A549 (cell line): ENCODE measurements around the gene DOCK9. TPM values are rescaled to one million over a fixed set of nuclear protein-coding genes. Genes with fewer than 3 reads are reported as not detected.
A peak's percentile ranks its signal among the peaks of the same experiment; 100 is the strongest.

Source experiments
- ATAC-seq, 2 experiments: fragments of 200-7000 bp in 1 of 2; fragments of >200 bp in 1 of 2; cut with Nextera tagmentation in 1 of 2; cut with Tn5 transposase in 1 of 2; 3 replicates each; pipeline versions ENCODE4 v1.8.0 to v1.9.1; 2018 to 2020; ENCODE audit warnings: mild to moderate bottlenecking in 1 of 2, moderate library complexity in 1 of 2
- CTCF ChIA-PET: fragments of 300-600 bp; sonication (Branson Sonifier 250); formaldehyde crosslinking; extraction: SDS; loops from one replicate; lab custom pipeline; 2021; ENCODE audit warnings: antibody characterized with exemption, inconsistent platforms; lab: Yijun Ruan, JAX
- POLR2A ChIA-PET: fragments of 350-600 bp; formaldehyde crosslinking; extraction: SDS; loops from one replicate; lab custom pipeline; 2021; ENCODE audit warnings: antibody characterized with exemption, inconsistent platforms; lab: Yijun Ruan, JAX
- DNase-seq, 2 experiments: peaks; one replicate each; pipeline versions ENCODE4 v3.0.0 to v3.0.0-alpha.2; 2011 to 2016; ENCODE audit warnings: low read depth in 1 of 2, low spot score in 1 of 2
- FAIRE-seq: peaks from 2 replicates; lab custom pipeline; 2011; peaks lifted over from hg19 to GRCh38; lab: Jason Lieb, UNC
- H3K27ac ChIP-seq, 2 experiments: fragments of >200 bp; sonication (Bioruptor Twin); formaldehyde crosslinking; 3 replicates each; pipeline ENCODE4 v1.5.1; 2016 to 2017
- H3K4me1 ChIP-seq: fragments of >200 bp; sonication (Bioruptor Twin); formaldehyde crosslinking; 3 replicates; pipeline ENCODE4 v1.6.1; 2016
- H3K4me2 ChIP-seq: fragments of >200 bp; sonication (Bioruptor Twin); formaldehyde crosslinking; 3 replicates; pipeline ENCODE4 v1.6.1; 2016
- H3K4me3 ChIP-seq: fragments of >200 bp; sonication (Bioruptor Twin); formaldehyde crosslinking; 3 replicates; pipeline ENCODE4 v1.5.1; 2016
- H3K9me3 ChIP-seq: fragments of >200 bp; sonication (Bioruptor Twin); formaldehyde crosslinking; 3 replicates; pipeline ENCODE4 v1.6.1; 2016
- BCL3 ChIP-seq: fragments of >200 bp; sonication (Bioruptor Twin); formaldehyde crosslinking; IDR thresholded peaks from 3 replicates; pipeline ENCODE4 v1.6.1; 2016
- BHLHE40 ChIP-seq: IDR thresholded peaks from 2 replicates; pipeline ENCODE4 v1.6.1; 2012; ENCODE audit warnings: low read depth, low read length, inconsistent platforms
- CEBPB ChIP-seq, 2 experiments: fragments of >200 bp in 1 of 2; sonication (Bioruptor Twin) in 1 of 2; formaldehyde crosslinking in 1 of 2; IDR thresholded peaks; 2 replicates each; pipeline ENCODE4 v1.6.1; 2012 to 2016
- CHD2 ChIP-seq: fragments of 150-350 bp; IDR thresholded peaks from 2 replicates; pipeline ENCODE4 v1.6.1; 2014; ENCODE audit warnings: low read length; ENCODE audit not compliant: partially characterized antibody
- ELK1 ChIP-seq: fragments of 150-350 bp; IDR thresholded peaks from 2 replicates; pipeline ENCODE4 v1.6.1; 2014; ENCODE audit warnings: low read depth, mild to moderate bottlenecking, low read length
- ESRRA ChIP-seq: fragments of 150-350 bp; IDR thresholded peaks from 2 replicates; pipeline ENCODE4 v1.6.1; 2014; ENCODE audit warnings: mild to moderate bottlenecking, low read length, borderline replicate concordance
- FOSL2 ChIP-seq, 2 experiments: fragments of 450-650 bp in 1 of 2; fragments of >200 bp in 1 of 2; sonication (Bioruptor Twin) in 1 of 2; formaldehyde crosslinking; IDR thresholded peaks; 2 replicates each; pipeline versions ENCODE4 v1.5.0 to v1.6.1; 2016 to 2020; ENCODE audit warnings: mild to moderate bottlenecking in 1 of 2, moderate library complexity in 1 of 2
- FOXS1 ChIP-seq: fragments of 250-450 bp; sonication (Bioruptor Pico); IDR thresholded peaks from 2 replicates; pipeline ENCODE4 v1.5.0; 2020; ENCODE audit warnings: mild to moderate bottlenecking, moderate library complexity
- GATA3 ChIP-seq: IDR thresholded peaks from 2 replicates; pipeline ENCODE4 v1.6.1; 2012; ENCODE audit warnings: borderline replicate concordance
- HDAC2 ChIP-seq: fragments of 200-600 bp; sonication (generic); IDR thresholded peaks from 2 replicates; pipeline ENCODE4 v1.6.1; 2016
- HES2 ChIP-seq: fragments of >200 bp; sonication (Bioruptor Twin); formaldehyde crosslinking; IDR thresholded peaks from 2 replicates; pipeline ENCODE4 v1.6.1; 2016
- HMGXB4 ChIP-seq: fragments of 250-450 bp; sonication (Bioruptor Pico); IDR thresholded peaks from 2 replicates; pipeline ENCODE4 v1.5.0; 2021; ENCODE audit warnings: mild to moderate bottlenecking, moderate library complexity, borderline replicate concordance
- HOXA7 ChIP-seq: fragments of 250-450 bp; sonication (Bioruptor Pico); IDR thresholded peaks from 2 replicates; pipeline ENCODE4 v1.5.0; 2020; ENCODE audit warnings: mild to moderate bottlenecking, moderate library complexity
- HOXB5 ChIP-seq: fragments of 250-450 bp; sonication (Bioruptor Pico); IDR thresholded peaks from 2 replicates; pipeline ENCODE4 v1.5.0; 2020; ENCODE audit warnings: mild to moderate bottlenecking, moderate library complexity
- JUN ChIP-seq, 2 experiments: fragments of >200 bp; sonication (Bioruptor Twin); formaldehyde crosslinking; IDR thresholded peaks; 2 replicates in 1 of 2; 3 replicates in 1 of 2; pipeline ENCODE4 v1.6.1; 2016 to 2017
- JUNB ChIP-seq: fragments of >200 bp; sonication (Bioruptor Twin); formaldehyde crosslinking; IDR thresholded peaks from 2 replicates; pipeline ENCODE4 v1.6.1; 2016
- KDM1A ChIP-seq: fragments of 200-600 bp; sonication (generic); IDR thresholded peaks from 2 replicates; pipeline ENCODE4 v1.6.1; 2016; ENCODE audit warnings: low read depth, mild to moderate bottlenecking
- MAZ ChIP-seq: fragments of 150-350 bp; IDR thresholded peaks from 2 replicates; pipeline ENCODE4 v1.6.1; 2014; ENCODE audit warnings: antibody characterized with exemption, low read depth, low read length, borderline replicate concordance
- MYC ChIP-seq: IDR thresholded peaks from 2 replicates; pipeline ENCODE4 v1.6.1; 2012; ENCODE audit warnings: mild to moderate bottlenecking, inconsistent platforms, low read length, improper control_type of control experiment, borderline replicate concordance
- NR3C1 ChIP-seq: fragments of >200 bp; sonication (Bioruptor Twin); formaldehyde crosslinking; IDR thresholded peaks from 3 replicates; pipeline ENCODE4 v1.6.1; 2017
- REST ChIP-seq: fragments of 200-600 bp; sonication (generic); IDR thresholded peaks from 2 replicates; pipeline ENCODE4 v1.6.1; 2016; ENCODE audit warnings: antibody characterized with exemption, mild to moderate bottlenecking, moderate library complexity
- RFX5 ChIP-seq: fragments of 450-650 bp; IDR thresholded peaks from 2 replicates; pipeline ENCODE4 v1.7.1; 2014; ENCODE audit warnings: antibody characterized with exemption, mild to moderate bottlenecking, moderate library complexity
- RNF2 ChIP-seq: fragments of 200-600 bp; sonication (generic); IDR thresholded peaks from 2 replicates; pipeline ENCODE4 v1.6.1; 2016; ENCODE audit warnings: low read depth, mild to moderate bottlenecking, antibody characterized with exemption, moderate library complexity, borderline replicate concordance
- SMC3 ChIP-seq: fragments of >200 bp; sonication (Bioruptor Twin); formaldehyde crosslinking; IDR thresholded peaks from 3 replicates; pipeline ENCODE4 v1.6.1; 2018; ENCODE audit warnings: inconsistent platforms
- TFCP2L1 ChIP-seq: fragments of 250-450 bp; sonication (Bioruptor Pico); IDR thresholded peaks from 2 replicates; pipeline ENCODE4 v1.5.0; 2021; ENCODE audit warnings: mild to moderate bottlenecking
- TP53 ChIP-seq: fragments of 250-450 bp; sonication (Bioruptor Pico); IDR thresholded peaks from 2 replicates; pipeline ENCODE4 v1.5.0; 2021; ENCODE audit warnings: mild to moderate bottlenecking, moderate library complexity
- USF2 ChIP-seq: fragments of 450-650 bp; IDR thresholded peaks from 2 replicates; pipeline ENCODE4 v1.6.1; 2014; ENCODE audit warnings: antibody characterized with exemption
- ZC3H11A ChIP-seq: fragments of 450-650 bp; IDR thresholded peaks from 2 replicates; pipeline ENCODE4 v1.6.1; 2014; ENCODE audit warnings: antibody characterized with exemption, mild to moderate bottlenecking
- ZSCAN20 ChIP-seq: fragments of 250-450 bp; sonication (Bioruptor Pico); IDR thresholded peaks from 2 replicates; pipeline ENCODE4 v1.8.0; 2022; ENCODE audit warnings: mild to moderate bottlenecking, moderate library complexity
- WGBS: methylation state at CpG from one replicate; pipeline ENCODE4 v1.1.6; 2017; ENCODE audit errors: missing lambda C conversion rate; 5-methylcytosine and 5-hydroxymethylcytosine counted together
- polyA plus RNA-seq, 4 experiments: library from polyadenylated mRNA; depleted of rRNA in 3 of 4; stranded (reverse); fragments of >200 nt; fragmentation: RNase III in 1 of 4; extraction: RNeasy Plus Mini Kit Qiagen cat#74134 plus additional on column Dnase treatment in 1 of 4; gene quantifications; 2 replicates in 3 of 4; 3 replicates in 1 of 4; pipeline ENCODE4 v1.2.3, GENCODE V29; 2011 to 2017

DOCK9 gene
- polyA plus RNA-seq, 2 of the 4 experiments (the other 2 are of a cell fraction): 34.0 to 43.9 TPM

- H3K27ac ChIP-seq: peak overlapping the region in 1 of 2 experiments; percentile 39; a peak in 1 of 6 replicates
- H3K4me2 ChIP-seq: peak overlapping the region; percentile 47; the same call in 2 of the 3 replicates
- CTCF ChIA-PET: no interaction called here
- POLR2A ChIA-PET: no interaction called here
- TF ChIP-seq BHLHE40 (no peak), BCL3 (no peak), ESRRA (no peak), REST (no peak), HDAC2 (no peak), JUNB (no peak), NR3C1 (no peak), RFX5 (no peak), KDM1A (no peak), HOXB5 (no peak), CEBPB (IDR thresholded peaks at IDR 0.05) (no peak), FOXS1 (CRISPR knock-in tag) (no peak), SMC3 (no peak), ZSCAN20 (CRISPR knock-in tag) (no peak), FOSL2 (IDR thresholded peaks at IDR 0.05) (no peak), FOSL2 (CRISPR knock-in tag; IDR thresholded peaks at IDR 0.05) (no peak), RNF2 (no peak), GATA3 (no peak), HMGXB4 (CRISPR knock-in tag) (no peak), HES2 (no peak)
- H3K4me3 ChIP-seq: no peak overlapping the region
- no peaks in the 10 kb centered on the region for H3K4me1 ChIP-seq
- WGBS: 66% methylated on average over 15 of the region's 15 CpGs
- DNase-seq: no peak
- no peak for ATAC-seq
- no peak for FAIRE-seq
- no peaks in the 10 kb centered on the region; the same call in 1 of the 3 replicates for H3K9me3 ChIP-seq
Measured at GRCh38 chr13:98761126-98761985, 216.5 kb downstream of the DOCK9 start.

- FAIRE-seq: no peak
- DNase-seq: no peak
- Histone ChIP-seq H3K4me3 (no peak overlapping the region), H3K4me2 (no peak overlapping the region), H3K4me1 (no peaks in the 10 kb centered on the region), H3K27ac (no peak overlapping the region), H3K9me3 (peaks cover 6% of the 10 kb centered on the region; the same call in 2 of the 3 replicates)
- ChIA-PET CTCF (no interaction called here), POLR2A (no interaction called here)
- WGBS: 67% methylated on average over 9 of the region's 9 CpGs
- no peak for ATAC-seq
- TF ChIP-seq ELK1 (no peak), JUN (IDR thresholded peaks at IDR 0.05) (no peak), TP53 (no peak), ZSCAN20 (CRISPR knock-in tag) (no peak), ZC3H11A (no peak), FOXS1 (CRISPR knock-in tag) (no peak), MYC (no peak), CEBPB (IDR thresholded peaks at IDR 0.05) (no peak), USF2 (no peak), HOXB5 (no peak), MAZ (no peak), CHD2 (no peak), HOXA7 (no peak), TFCP2L1 (CRISPR knock-in tag) (no peak)
Measured at GRCh38 chr13:98755729-98756128, 222.1 kb downstream of the DOCK9 start.
